A673 (cell line): ENCODE results near the gene AEN.

ENCODE experiments used
- CTCF ChIP-seq: fragments of 300-800, 200-600 bp; sonication (generic); conservative IDR thresholded peaks from 2 replicates; pipeline ENCODE4 v1.5.1; 2017; ENCODE audit warnings: low read depth, mild to moderate bottlenecking, antibody characterized with exemption, low read length, moderate library complexity, mixed read lengths
- EZH2 ChIP-seq: fragments of 200-600 bp; sonication (generic); IDR thresholded peaks from 2 replicates; pipeline ENCODE4 v1.6.1; 2017; ENCODE audit warnings: borderline replicate concordance, low read depth, mild to moderate bottlenecking, mixed read lengths, antibody characterized with exemption, low read length; ENCODE audit not compliant: poor library complexity, severe bottlenecking

- TF ChIP-seq CTCF (no peak), EZH2 (no peak)
Measured at GRCh38 chr15:88653200-88654064, 32.3 kb downstream of the AEN start.
